ENCODE results near the gene TOMM34. TPM values are rescaled to one million over a fixed set of nuclear protein-coding genes. Genes with fewer than 3 reads are reported as not detected.
A peak's percentile ranks its signal among the peaks of the same experiment; 100 is the strongest.

TOMM34 gene
- total RNA-seq, 1 donor from 2014 or later = 63.4 TPM

- Mint-ChIP-seq H3K9me3 (no peaks in the 10 kb centered on the region), H3K27ac (peak overlapping the region; percentile 82), H3K4me3 (peak overlapping the region; percentile 91), H3K36me3 (ENCODE audit: low read depth) (peaks cover 50% of the 10 kb centered on the region), H3K27me3 (no peaks in the 10 kb centered on the region), H3K4me1 (peaks cover 37% of the 10 kb centered on the region)
- DNase-seq = no peak
- intact Hi-C loops (cut with micrococcal nuclease) = loop anchor here (1.0 to 2.0 kb wide), 2 partner anchors 24 to 56 kb away; partner anchors contain the start of gene STK4
Measured at GRCh38 chr20:44910690-44911262, 49.4 kb downstream of the TOMM34 start.

- Mint-ChIP-seq H3K9me3 (no peaks in the 10 kb centered on the region), H3K4me3 (peak within 1 kb of the TSS; percentile 91), H3K27me3 (no peaks in the 10 kb centered on the region), H3K4me1 (peaks cover 35% of the 10 kb centered on the region), H3K27ac (peak within 1 kb of the TSS; percentile 82), H3K36me3 (ENCODE audit: low read depth) (peaks cover 54% of the 10 kb centered on the region)
- intact Hi-C loops (cut with micrococcal nuclease) = loop anchor here (1.0 to 2.0 kb wide), 2 partner anchors 24 to 57 kb away; partner anchors contain the start of gene STK4
- peak; percentile 94 for DNase-seq
Measured at GRCh38 chr20:44909872-44910689, 50.1 kb downstream of the TOMM34 start, which contains the start of gene PABPC1L. Gene PABPC1L, plus strand, starts transcription at chr20:44910060. Its CDS starts 84 bp downstream, at chr20:44910144.

GRCh38 chr20:44908987-44909871 lies 51.0 kb downstream of the TOMM34 start:
- DNase-seq = no peak
- H3K4me3 Mint-ChIP-seq = peak overlapping the region; percentile 91
- peaks cover 27% of the 10 kb centered on the region for H3K4me1 Mint-ChIP-seq
- H3K36me3 Mint-ChIP-seq (ENCODE audit: low read depth) = peaks cover 56% of the 10 kb centered on the region
- H3K9me3 Mint-ChIP-seq = no peaks in the 10 kb centered on the region
- peak overlapping the region; percentile 72 for H3K27ac Mint-ChIP-seq
- intact Hi-C loops (cut with micrococcal nuclease) = no loop called here
- no peaks in the 10 kb centered on the region for H3K27me3 Mint-ChIP-seq

- Mint-ChIP-seq H3K4me1 (peaks cover 23% of the 10 kb centered on the region), H3K9me3 (no peaks in the 10 kb centered on the region), H3K4me3 (no peak overlapping the region), H3K27me3 (no peaks in the 10 kb centered on the region), H3K36me3 (ENCODE audit: low read depth) (peaks cover 69% of the 10 kb centered on the region), H3K27ac (no peak overlapping the region)
- DNase-seq = no peak
- intact Hi-C loops (cut with micrococcal nuclease) = no loop called here
Measured at GRCh38 chr20:44904377-44904776, 55.8 kb downstream of the TOMM34 start.

GRCh38 chr20:44901974-44902373 lies 58.2 kb downstream of the TOMM34 start:
- peaks cover 59% of the 10 kb centered on the region for H3K36me3 Mint-ChIP-seq (ENCODE audit: low read depth)
- peaks cover 30% of the 10 kb centered on the region for H3K4me1 Mint-ChIP-seq
- no peak for DNase-seq
- H3K27me3 Mint-ChIP-seq = no peaks in the 10 kb centered on the region
- peak overlapping the region; percentile 0 for H3K27ac Mint-ChIP-seq
- no peak overlapping the region for H3K4me3 Mint-ChIP-seq
- no peaks in the 10 kb centered on the region for H3K9me3 Mint-ChIP-seq
- intact Hi-C loops (cut with micrococcal nuclease) = no loop called here

GRCh38 chr20:44900231-44900854 lies 59.9 kb downstream of the TOMM34 start:
- no peaks in the 10 kb centered on the region for H3K27me3 Mint-ChIP-seq
- H3K4me3 Mint-ChIP-seq = peak overlapping the region; percentile 64
- intact Hi-C loops (cut with micrococcal nuclease) = no loop called here
- H3K4me1 Mint-ChIP-seq = peaks cover 43% of the 10 kb centered on the region
- H3K9me3 Mint-ChIP-seq = no peaks in the 10 kb centered on the region
- peak overlapping the region; percentile 89 for H3K27ac Mint-ChIP-seq
- peaks cover 51% of the 10 kb centered on the region for H3K36me3 Mint-ChIP-seq (ENCODE audit: low read depth)
- DNase-seq = no peak

- no peaks in the 10 kb centered on the region for H3K9me3 Mint-ChIP-seq
- H3K27me3 Mint-ChIP-seq = no peaks in the 10 kb centered on the region
- H3K4me1 Mint-ChIP-seq = peaks cover 59% of the 10 kb centered on the region
- H3K4me3 Mint-ChIP-seq = no peak overlapping the region
- intact Hi-C loops (cut with micrococcal nuclease) = no loop called here
- no peak for DNase-seq
- peak overlapping the region; percentile 10 for H3K27ac Mint-ChIP-seq
- peaks cover 38% of the 10 kb centered on the region for H3K36me3 Mint-ChIP-seq (ENCODE audit: low read depth)
Measured at GRCh38 chr20:44897133-44897532, 63.1 kb downstream of the TOMM34 start.

GRCh38 chr20:44896583-44896982 lies 63.6 kb downstream of the TOMM34 start:
- no peaks in the 10 kb centered on the region for H3K9me3 Mint-ChIP-seq
- H3K27ac Mint-ChIP-seq = peak overlapping the region; percentile 10
- no peak for DNase-seq
- H3K4me3 Mint-ChIP-seq = peak overlapping the region; percentile 2
- intact Hi-C loops (cut with micrococcal nuclease) = no loop called here
- H3K4me1 Mint-ChIP-seq = peaks cover 64% of the 10 kb centered on the region
- no peaks in the 10 kb centered on the region for H3K27me3 Mint-ChIP-seq
- peaks cover 43% of the 10 kb centered on the region for H3K36me3 Mint-ChIP-seq (ENCODE audit: low read depth)

GRCh38 chr20:44894959-44895358 lies 65.2 kb downstream of the TOMM34 start:
- DNase-seq = no peak
- Mint-ChIP-seq H3K4me1 (peaks cover 57% of the 10 kb centered on the region), H3K36me3 (ENCODE audit: low read depth) (peaks cover 38% of the 10 kb centered on the region), H3K27me3 (no peaks in the 10 kb centered on the region), H3K27ac (peak overlapping the region; percentile 7), H3K4me3 (no peak overlapping the region), H3K9me3 (no peaks in the 10 kb centered on the region)
- intact Hi-C loops (cut with micrococcal nuclease) = no loop called here

Other genes starting within 250 kb of the TOMM34 start
- not detected in 2 replicates for gene CCN5, start 245.0 kb downstream of the TOMM34 start, total RNA-seq
- gene KCNK15, start 214.5 kb downstream of the TOMM34 start, total RNA-seq = 0.44 and 0.76 TPM in 2 replicates
- not detected in 2 replicates for gene RIMS4, start 149.9 kb downstream of the TOMM34 start, total RNA-seq
- 241 and 243 TPM in 2 replicates for gene YWHAB, start 74.7 kb downstream of the TOMM34 start, total RNA-seq
- 96.9 and 103 TPM in 2 replicates for gene PABPC1L, start 50.3 kb downstream of the TOMM34 start, total RNA-seq
- 141 and 143 TPM in 2 replicates for gene STK4, start 6.1 kb upstream of the TOMM34 start, total RNA-seq
- gene KCNS1, start 140.7 kb upstream of the TOMM34 start, total RNA-seq = 0.30 and 0.47 TPM in 2 replicates
- not detected in 2 replicates for gene WFDC5, start 154.8 kb upstream of the TOMM34 start, total RNA-seq
- not detected in 2 replicates for gene WFDC12, start 164.1 kb upstream of the TOMM34 start, total RNA-seq
- gene PI3, start 214.5 kb upstream of the TOMM34 start, total RNA-seq = not detected in 2 replicates
- gene SEMG1, start 246.6 kb upstream of the TOMM34 start, total RNA-seq = not detected in 2 replicates

Measured in activated CD4-positive, alpha-beta T cell treated with anti-CD3 and anti-CD28 coated beads, Interleukin-2, amount 10 ng/mL, durations not matched to agents 24 days and 14 days (primary cell).